ENCODE results near the gene SPOUT1.

Gene SPOUT1

GRCh38 chr9:128840524-128840923, 10.9 kb upstream of the SPOUT1 start:
- H3K4me3 ChIP-seq (ENCODE audit: low read depth, low read length): no peak overlapping the region
- no peak for DNase-seq (ENCODE audit: low read depth)

GRCh38 chr9:128838338-128838737, 8.7 kb upstream of the SPOUT1 start:
- no peak for DNase-seq (ENCODE audit: low read depth)
- no peak overlapping the region for H3K4me3 ChIP-seq (ENCODE audit: low read depth, low read length)

- H3K4me3 ChIP-seq (ENCODE audit: low read depth, low read length): no peak overlapping the region
- no peak for DNase-seq (ENCODE audit: low read depth)
Observed at GRCh38 chr9:128836509-128837145, 7.0 kb upstream of the SPOUT1 start.

GRCh38 chr9:128835246-128836210, 5.9 kb upstream of the SPOUT1 start:
- H3K4me3 ChIP-seq (ENCODE audit: low read depth, low read length): no peak overlapping the region
- no peak for DNase-seq (ENCODE audit: low read depth)

- no peak overlapping the region for H3K4me3 ChIP-seq (ENCODE audit: low read depth, low read length)
- no peak for DNase-seq (ENCODE audit: low read depth)
Observed at GRCh38 chr9:128833696-128834095, 4.1 kb upstream of the SPOUT1 start.

- no peak for DNase-seq (ENCODE audit: low read depth)
- H3K4me3 ChIP-seq (ENCODE audit: low read depth, low read length): peak overlapping the region; percentile 79
Observed at GRCh38 chr9:128828719-128829452, 708 bp downstream of the SPOUT1 start.

GRCh38 chr9:128828267-128828666, 1.3 kb downstream of the SPOUT1 start:
- H3K4me3 ChIP-seq (ENCODE audit: low read depth, low read length): no peak overlapping the region

GRCh38 chr9:128825923-128826700, 3.5 kb downstream of the SPOUT1 start:
- no peak for DNase-seq (ENCODE audit: low read depth)
- H3K4me3 ChIP-seq (ENCODE audit: low read depth, low read length): no peak overlapping the region

More at GRCh38 chr9:128828267-128828666, 1.3 kb downstream of the SPOUT1 start:
- no peak for DNase-seq (ENCODE audit: low read depth)

GRCh38 chr9:128824911-128825310, 4.7 kb downstream of the SPOUT1 start:
- no peak overlapping the region for H3K4me3 ChIP-seq (ENCODE audit: low read depth, low read length)
- no peak for DNase-seq (ENCODE audit: low read depth)

GRCh38 chr9:128823903-128824406, 5.6 kb downstream of the SPOUT1 start:
- no peak overlapping the region for H3K4me3 ChIP-seq (ENCODE audit: low read depth, low read length)
- DNase-seq (ENCODE audit: low read depth): no peak

GRCh38 chr9:128823362-128823902, 6.2 kb downstream of the SPOUT1 start:
- DNase-seq (ENCODE audit: low read depth): no peak
- no peak overlapping the region for H3K4me3 ChIP-seq (ENCODE audit: low read depth, low read length)

- DNase-seq (ENCODE audit: low read depth): no peak
- H3K4me3 ChIP-seq (ENCODE audit: low read depth, low read length): no peak overlapping the region
Observed at GRCh38 chr9:128822407-128823042, 7.1 kb downstream of the SPOUT1 start.

GRCh38 chr9:128821584-128822406, 7.8 kb downstream of the SPOUT1 start:
- DNase-seq (ENCODE audit: low read depth): no peak
- no peak overlapping the region for H3K4me3 ChIP-seq (ENCODE audit: low read depth, low read length)

- no peak overlapping the region for H3K4me3 ChIP-seq (ENCODE audit: low read depth, low read length)
- DNase-seq (ENCODE audit: low read depth): no peak
Observed at GRCh38 chr9:128820665-128821583, 8.7 kb downstream of the SPOUT1 start.

GRCh38 chr9:128819716-128820664, 9.6 kb downstream of the SPOUT1 start:
- H3K4me3 ChIP-seq (ENCODE audit: low read depth, low read length): peak overlapping the region; percentile 71
- no peak for DNase-seq (ENCODE audit: low read depth)

Data from skeletal muscle cell (primary cell).